Ureter (tissue), 1 donor: ENCODE results near the gene TMEM163. TPM values are rescaled to one million over a fixed set of nuclear protein-coding genes. Genes with fewer than 3 reads are reported as not detected.
A peak's percentile ranks its signal among the peaks of the same experiment; 100 is the strongest.
"Not testable (repeated sequence)": the region's sequence is repeated elsewhere in the genome, so short reads cannot be mapped to it uniquely, and the experiment has no call there.

Experiments used
- DNase-seq: peaks from one replicate; pipeline ENCODE4 v3.0.0-alpha.2; 2020; ENCODE audit warnings: low spot score
- total RNA-seq: library from RNA; stranded (reverse); gene quantifications from one replicate; pipeline ENCODE4 v1.2.4, GENCODE V29; 2023
- donor health status: DM: yes; HTN: yes; CAD: no.

Gene TMEM163
- total RNA-seq, 1 donor from 2014 or later = 10.1 TPM

DNA sequence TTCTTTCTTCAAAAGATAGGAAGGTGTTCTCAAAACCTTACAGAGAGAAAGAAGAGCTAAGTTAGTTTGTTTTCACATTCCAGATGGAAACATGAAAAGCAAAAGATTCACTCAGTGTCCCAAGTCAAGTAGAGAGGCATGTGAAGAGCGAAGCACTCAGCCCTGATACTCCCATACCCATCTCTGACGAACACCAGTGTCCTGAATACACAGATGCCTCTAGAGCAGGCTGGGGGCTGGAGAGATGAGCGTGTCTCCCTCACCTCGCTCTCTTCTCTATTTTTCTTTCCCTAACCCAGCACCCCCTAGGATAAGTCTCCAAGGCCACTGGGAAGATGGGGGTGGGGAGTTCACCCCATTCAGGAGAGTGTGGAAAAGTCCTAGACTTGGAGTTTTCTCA, 227.8 kb downstream of the TMEM163 start:
- DNase-seq = no peak

DNA sequence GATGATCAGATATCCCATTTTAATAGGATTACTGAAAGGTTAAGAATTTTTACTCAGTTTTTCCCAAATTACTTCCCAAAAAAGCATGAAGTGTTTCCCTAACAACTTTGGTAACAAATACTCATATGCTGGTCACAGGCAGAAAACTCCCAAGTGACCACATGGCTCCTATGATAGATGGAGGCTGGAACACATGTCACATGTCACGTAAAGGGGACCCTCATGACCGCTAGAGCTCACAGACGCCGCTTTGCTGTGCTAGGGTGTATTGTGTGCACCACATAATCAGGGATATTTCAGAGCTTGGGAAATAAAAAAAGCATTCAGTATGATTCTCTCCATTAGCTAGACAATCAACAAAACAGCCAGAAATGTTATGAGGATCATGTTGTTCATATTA, 228.2 kb downstream of the TMEM163 start:
- no peak for DNase-seq

DNA sequence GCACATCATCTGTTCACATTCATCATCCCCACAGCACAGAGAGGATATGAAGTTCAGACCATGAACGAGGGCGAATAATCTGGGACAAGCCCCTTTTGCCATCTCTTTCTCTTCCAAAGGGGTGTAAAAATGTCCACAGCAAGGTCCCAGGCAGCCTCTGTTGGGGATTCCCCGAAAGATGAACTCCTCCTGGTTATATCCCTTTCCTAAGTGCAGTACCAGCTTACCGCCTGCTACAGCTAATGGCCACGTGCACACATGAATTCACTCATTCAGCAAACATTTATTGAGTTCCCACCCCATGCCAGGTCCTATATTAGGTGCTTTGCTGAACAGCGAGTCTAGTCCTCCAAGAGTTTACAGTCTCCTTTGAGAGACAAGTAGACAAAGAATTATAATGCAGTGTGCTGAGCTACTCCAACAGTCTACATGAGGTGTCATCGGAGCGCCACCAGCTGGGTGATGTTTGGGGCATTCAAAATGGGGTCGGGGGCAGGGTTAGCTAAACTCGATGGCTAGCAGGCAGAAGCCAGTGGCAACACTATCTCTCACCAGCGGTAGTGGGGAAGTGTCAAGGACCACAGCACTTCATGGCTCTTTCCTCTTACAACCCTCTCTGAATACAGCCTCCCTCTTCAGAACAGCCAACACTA, 228.9 kb downstream of the TMEM163 start:
- no peak for DNase-seq

DNA sequence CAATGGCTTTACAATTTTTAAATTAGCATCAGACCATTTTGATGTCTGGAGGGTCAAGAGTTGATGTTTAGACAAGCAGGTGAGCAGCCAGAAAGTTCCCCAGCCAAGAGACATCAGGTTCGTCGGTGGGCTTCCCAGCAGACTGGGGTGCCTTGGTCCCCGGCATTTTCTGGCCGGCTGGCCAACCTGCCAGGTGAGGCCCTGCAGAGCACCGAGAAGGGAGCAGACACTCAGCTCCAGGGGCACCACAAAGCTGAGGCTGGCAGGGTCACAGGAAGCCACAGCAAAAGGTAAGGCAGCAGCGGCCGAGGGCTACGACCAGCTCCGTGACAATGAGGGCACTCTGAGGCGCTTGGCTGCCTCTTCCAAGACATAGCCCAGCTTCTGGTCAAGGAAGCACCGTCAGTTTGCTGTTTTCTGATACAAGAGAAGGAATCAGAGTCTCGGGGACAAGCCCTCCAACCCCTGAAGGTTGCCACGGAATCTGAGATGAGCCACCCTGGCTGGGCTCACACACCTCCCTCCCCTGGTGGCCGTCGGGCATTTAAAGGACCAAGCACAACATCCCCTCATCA, 235.9 kb downstream of the TMEM163 start:
- DNase-seq = no peak

DNA sequence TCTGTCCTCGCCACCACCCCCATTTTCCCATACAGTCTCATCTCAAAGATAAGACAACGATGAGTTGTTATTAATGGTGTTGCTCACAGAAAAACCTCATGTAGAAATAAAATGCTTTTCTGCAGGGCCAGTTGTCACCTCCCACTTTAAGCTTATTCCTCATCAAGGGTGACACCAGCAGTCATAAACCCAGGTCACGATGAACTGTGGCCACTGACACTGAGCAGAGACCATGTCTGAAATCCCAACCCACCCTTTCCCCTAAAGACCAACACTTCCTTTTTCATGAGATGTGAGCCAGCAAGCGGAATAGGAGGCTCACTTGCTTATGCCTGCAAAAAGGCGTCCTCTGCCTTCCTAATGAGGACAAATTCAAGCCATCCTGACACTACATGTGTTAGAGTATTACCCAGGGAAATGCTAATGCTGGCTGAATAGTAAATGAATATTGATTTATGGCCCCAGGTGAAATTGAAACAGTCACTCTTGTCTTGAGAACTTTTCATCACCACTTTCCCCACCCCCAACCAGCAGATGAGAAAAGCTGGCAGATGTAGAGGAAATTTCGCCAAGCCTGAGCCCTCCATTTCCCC, 236.6 kb downstream of the TMEM163 start:
- no peak for DNase-seq

DNA sequence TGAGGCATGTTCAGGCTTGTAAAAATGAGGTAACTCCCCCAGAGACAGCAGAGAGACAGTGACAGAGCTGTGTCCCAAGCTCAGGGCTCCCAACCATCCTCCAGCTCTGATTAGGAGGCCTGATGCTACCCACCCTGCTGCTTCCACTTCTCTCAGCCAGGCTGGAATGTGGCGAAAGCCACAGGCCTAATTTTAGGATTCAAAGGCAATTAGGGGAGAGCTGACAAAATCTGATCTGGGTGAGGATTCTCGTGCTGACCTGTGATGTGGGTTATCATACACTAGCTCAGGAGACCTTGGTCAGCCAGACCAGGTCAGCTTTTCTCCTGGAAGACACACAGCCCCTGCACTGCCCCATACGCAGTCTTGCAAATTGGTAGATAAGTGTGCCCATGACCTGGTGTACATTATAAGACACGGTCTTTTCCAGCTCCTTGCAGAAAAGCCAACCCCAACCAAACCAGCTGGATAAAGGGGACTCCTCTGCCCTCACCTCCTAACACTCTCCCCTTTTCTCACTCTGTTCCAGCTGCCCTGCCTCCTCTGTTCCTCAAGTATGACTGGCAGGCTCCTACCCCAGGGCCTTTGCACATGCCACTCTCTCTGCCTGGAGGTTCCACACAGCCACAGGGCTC, 239.0 kb downstream of the TMEM163 start:
- DNase-seq = no peak

DNA sequence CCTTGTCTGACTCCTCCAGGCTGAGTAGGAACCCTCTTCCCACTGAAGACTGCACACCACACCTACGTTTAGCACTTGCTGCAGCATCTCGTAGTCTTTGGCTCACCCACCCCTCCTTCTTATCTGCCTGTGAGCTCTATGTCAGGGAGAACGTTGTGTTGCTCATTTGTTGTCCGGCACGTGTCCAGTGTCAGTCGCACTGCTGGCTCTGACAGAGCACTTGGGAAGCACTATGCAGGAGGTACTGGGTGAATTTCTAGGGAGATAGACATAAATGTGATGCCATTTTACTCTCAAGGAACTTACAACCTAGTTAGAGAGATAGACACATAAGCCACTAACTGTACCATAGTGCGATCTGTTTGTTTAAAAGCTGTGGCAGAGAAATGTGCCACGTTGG, 241.8 kb downstream of the TMEM163 start:
- DNase-seq = not testable (repeated sequence)

DNA sequence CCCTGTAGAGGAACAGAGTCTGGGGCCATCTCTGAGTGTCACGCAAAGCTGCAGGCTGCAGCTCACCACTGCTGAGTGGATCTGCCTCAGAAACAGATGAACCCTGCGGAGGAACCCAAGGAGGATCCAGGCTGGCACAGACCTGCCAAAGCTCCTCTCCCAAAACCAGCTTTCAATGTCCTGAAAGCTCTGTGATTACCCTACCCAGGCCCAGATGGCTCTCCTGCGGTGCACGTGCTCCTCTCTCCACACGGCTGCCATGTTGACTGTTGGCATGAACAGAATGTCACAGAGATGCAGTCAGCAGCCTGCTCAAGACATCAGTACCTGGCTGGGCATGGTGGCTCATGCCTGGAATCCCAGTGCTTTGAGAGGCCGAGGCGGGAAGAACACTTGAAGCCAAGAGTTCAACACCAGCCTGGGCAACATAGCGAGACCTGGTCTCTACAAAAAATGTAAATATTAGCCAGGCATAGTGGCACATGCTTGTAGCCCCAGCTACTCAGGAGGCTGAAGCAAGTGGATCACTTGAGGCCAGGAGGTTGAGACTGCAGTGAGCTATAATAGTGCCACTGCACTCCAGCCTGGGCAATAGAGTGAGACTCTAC, 248.1 kb downstream of the TMEM163 start:
- no peak for DNase-seq

DNA sequence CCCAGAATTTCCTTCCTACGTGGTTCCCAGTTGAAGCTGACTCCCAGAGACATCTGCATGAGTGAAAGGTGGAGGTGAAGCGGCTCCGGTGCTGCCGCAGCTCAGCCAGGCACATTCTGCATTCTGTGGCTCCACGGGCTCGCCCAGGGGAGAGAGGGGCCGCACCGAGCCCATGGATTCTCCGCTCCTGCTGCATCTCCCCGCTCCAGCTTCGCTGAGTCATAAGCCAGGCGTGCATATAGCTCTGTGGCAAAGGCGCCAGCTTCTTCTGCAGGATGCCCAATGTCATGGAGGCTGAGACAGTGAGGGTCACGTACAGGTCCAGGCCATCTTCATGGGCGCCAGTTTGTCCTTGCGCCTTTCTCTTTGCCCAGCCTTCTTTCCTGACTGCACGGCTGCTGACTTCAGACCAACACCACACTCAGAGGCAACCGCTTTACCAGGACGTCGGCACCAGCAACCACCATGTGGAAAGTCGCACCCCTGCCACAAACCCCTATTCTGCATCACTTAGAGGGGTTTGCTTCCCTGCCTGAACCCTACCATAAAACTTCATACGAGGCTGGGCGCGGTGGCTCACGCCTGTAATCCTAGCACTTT, 249.2 kb downstream of the TMEM163 start:
- DNase-seq = no peak

DNA sequence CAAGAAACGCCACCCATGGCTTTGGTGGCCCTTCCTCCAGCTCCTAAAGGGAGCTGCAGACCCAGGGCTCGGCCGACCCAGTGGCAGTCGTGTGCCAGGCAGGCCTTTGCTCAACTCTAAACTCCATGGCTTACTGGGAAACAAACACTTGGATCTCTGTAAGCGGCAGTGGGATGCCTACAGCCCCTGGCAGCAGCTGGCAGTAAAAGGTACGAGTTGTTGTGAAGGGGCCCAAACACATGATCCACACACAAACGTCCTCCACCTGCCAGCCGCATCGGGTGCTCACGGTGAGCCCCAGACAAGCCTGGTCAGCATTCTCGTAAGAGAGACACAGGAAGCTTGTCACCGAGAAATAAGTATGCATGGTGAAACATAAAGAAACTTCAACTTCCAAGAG, 250.0 kb downstream of the TMEM163 start:
- no peak for DNase-seq

DNA sequence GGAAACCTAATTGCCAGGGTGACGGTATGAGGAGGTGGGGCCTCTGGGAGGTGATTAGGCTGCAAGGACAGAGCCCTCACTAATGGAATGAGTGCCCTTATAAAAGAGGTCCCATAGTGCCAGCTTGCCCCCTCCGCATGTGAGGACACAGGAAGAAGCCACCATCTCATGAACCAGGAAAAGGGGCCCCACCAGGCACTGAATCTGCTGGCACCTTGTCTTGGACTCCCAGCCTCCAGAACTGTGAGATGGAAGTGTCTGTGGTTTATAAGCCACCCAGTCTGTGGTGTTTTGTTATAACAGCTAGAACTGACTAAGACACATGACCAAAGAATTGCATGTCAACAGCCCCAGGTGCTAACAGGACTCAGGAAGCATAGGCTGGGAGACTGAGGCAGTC, 250.6 kb downstream of the TMEM163 start:
- DNase-seq = no peak

DNA sequence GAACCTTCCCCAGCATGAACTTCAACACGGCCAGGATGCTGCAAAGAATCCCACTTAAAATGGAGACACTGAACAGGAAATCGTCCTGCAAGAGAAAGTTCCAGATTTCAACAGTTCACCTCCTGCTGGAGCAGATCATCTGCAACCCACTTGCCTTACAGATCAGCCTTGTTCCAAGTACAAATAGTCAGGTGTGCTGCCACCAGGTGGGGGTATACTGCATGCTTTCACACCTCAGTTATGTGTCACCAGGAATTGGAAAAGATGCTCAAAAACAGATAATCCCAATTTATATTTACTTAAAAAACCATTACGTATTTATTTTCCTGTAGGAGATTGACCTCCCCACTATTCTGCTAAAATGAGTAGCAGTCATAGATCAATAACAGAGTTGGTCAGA, 252.7 kb downstream of the TMEM163 start:
- DNase-seq = peak; percentile 44

DNA sequence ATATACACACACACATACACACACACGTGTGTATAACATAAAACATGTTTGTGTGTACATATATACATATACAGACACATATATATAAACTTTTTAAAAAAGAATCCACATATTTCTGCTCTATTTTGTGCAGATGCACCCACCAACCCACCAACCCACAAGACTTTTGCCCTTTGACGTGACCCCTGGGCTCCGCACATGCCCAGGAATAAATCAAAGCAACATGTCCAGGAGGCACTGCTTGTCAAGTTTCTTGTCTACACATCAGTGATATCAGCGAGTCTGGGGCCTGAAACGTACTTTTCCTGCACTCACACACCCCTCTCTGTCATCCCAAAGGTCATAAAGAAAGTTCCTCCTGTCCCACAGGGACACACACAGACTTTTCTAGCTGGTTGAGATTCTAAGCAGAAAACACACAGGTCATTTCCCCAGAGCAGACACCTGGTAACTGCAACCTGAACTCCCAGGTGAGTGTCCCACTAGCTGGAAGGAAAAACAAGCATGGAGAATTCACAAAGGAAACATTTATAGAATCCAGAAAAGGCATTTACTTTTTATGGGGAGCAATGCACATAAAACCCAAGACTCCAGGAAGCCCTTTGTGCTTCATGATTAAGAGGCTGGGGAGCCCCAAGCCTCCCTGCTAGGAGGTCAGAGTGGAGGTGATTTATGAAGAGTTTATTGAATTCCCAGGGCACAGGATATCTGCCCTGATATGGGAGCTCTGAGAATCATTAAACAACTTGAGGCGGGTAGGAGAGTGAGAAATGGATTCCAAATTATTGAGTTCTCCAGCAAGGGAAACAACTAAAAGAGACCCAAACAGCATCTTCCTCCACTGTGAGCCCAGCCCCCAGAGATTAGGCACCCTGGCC, 253.3 kb downstream of the TMEM163 start:
- peak; percentile 9 for DNase-seq

DNA sequence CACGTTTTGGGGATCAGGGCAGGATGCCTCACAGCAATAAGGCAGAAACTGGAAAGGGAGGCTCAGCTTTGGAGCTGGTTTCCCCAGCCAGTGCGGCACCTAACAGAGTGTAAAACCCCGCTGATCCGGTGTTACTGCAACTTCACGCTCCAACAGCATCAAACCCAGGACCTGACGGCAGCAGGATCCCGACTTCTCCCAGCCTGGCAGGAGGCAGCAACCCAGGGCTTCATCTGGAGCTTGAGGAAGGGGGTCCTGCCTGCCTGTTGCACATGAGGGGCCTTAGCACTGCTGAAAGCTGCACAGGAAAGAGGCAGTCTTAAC, 255.1 kb downstream of the TMEM163 start:
- DNase-seq = no peak

DNA sequence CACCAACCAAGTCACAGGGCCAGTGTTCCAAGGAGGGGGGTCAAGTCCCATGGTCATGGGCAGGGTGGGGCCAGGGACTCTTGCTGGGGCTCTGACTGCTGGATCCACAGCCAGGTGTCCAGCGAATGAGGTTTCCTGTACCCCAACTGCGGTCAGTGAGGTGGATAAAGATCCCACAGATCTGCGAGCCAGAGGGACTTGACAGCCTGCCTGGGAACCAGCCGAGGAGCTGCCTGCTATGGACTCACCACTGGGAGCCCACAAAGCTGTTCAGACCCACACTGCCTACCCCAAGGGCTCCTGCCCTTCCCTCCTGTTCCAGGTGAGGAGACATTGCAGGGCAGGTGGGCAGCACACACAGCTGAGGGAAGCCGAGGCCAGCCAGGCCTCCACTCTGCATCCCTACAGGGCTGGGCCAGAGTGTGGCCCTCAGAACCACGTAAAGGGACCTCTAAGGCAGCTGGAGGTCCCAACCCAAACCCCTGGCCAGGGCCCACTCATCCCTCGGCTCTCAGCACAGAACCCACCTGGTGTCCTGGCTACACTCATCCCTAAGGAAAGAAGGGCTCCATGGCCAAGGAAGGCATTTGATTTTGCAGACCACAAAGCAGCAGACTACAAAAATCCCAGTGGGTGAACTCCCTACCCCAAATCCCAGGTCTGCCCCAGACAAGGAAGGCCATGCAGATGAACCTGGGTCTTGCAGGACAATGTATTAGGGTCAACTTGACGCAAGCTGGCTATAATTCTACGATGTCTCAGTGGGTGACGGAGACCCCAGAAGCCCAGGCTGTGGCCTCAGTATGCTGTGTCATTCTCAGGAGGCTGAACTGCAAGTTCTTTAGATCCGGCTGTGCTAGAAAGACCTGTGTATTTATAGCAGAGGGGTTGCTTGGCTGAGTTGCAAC, 255.8 kb downstream of the TMEM163 start:
- peak; percentile 34 for DNase-seq

DNA sequence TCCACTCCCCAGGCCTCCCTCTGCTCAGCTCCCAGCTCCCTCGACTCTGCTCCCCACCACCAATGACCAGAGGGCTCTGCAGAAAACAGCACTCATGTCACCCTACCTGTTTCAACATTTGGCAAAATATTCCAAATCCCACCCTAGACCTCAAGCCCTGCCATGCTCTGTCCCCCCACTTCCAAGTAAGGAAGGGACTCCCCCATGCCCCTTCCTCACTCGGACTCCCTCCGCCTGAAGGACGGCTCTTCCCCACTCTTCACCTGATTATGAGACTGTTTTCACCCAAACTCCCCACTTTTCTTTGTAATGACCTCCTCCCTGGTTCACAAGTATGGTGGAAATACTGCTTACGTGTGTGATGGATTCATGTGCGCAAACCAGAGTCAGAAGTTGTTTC, 256.5 kb downstream of the TMEM163 start:
- peak; percentile 29 for DNase-seq

DNA sequence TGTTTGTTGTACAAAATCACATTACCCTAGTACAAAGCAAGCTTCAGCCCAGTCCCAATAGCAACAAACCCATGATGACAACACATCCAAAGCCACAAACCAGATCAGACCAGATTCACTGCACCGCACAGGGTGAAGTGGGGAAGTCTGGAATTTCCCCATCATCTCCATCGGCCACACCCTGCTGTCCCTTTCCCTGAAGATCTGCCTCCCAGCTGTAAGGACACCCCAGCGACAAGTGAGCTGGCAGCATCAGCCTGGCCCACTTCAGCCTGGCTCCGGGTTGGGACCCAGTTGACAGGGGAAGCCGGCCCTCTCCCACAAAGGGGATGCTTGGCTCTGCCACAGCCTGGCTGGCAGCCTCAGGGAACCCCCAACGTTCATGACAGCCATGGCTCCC, 257.3 kb downstream of the TMEM163 start:
- no peak for DNase-seq

DNA sequence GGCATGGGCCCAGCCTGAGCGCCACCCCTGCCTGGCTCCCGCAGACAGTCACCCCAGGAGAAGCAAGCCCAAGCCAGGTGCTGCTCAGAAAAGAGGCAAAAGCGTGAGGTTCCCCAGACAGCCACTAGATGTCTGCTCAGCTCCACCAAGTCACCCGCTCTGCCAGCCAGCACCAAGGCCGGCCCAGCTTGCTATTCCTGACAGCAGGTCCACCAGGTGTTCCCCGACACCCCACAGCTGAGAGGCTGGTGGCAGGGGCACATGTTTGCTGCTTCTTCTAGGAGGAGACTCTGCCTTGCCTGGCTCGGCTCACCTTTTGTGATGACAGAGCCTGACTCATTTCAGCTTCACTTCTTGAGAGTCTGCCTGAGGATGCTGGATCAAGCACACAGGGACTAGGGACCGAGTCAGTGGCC, 258.2 kb downstream of the TMEM163 start:
- peak; percentile 69 for DNase-seq

DNA sequence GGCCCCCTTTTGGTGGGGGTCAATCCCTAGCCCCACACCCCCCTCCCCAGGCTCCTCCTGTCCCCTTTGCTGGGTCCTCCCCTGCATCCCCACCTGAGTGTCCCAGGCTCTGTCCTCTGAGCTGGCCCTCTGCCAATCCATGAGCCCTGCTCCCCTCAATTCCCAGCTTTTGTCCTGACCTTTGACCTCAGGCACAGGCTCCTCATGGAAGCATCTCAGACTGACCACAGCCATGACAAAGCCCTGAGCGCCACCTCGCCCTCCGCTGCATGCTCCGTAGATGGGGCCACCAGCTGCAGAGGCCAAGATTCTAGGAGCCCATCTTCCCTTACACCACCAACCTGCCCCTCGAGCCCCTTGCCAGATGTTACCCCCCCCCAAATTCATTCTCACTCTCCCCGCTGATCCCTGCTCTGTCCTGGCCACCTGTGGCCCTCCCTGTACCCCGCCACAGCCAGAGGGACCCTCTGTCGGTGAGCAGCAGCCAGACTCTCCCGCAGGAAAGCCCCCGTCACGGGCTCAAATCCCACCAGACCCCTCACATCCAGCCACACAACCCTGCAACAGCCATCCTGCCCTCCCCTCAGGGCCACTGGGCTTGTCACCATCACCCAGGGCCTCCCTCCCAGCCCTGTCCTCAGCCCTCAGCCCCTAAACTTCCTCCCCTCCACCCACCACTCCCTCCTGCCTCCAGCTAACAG, 258.9 kb downstream of the TMEM163 start:
- DNase-seq = no peak

DNA sequence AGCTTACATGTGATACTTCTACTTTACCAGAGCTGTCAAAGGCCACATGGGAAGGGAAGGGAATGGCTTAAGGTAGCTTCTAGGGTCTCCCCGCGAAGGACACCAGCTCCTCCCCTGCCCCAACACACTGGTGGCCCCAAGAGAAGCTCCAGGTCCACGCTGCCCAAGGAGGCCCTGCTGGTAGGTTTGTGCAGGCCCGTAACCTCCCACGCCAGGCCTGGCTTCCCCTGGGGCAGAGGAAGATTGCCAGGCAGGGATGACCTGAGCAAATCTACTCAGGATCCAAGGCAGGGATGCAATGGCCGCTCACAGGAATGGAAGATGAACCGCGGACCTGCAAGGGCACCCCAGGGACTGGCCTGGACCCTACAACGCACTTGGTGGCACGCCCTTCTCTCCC, 259.9 kb downstream of the TMEM163 start:
- no peak for DNase-seq
